OCI-LY1 (cell line): Measurements from ENCODE around the gene TGFB3.
A peak's percentile ranks its signal among the peaks of the same experiment; 100 is the strongest.

ENCODE experiments used
- H2AFZ ChIP-seq: fragments of 200-600 bp; sonication (generic), shearing (Covaris generic); 2 replicates; pipeline ENCODE4 v1.6.0; 2014; ENCODE audit warnings: antibody characterized with exemption, mild to moderate bottlenecking, low read length
- H3F3A ChIP-seq: fragments of 200-600 bp; sonication (generic), shearing (Covaris generic); 2 replicates; pipeline ENCODE4 v1.6.0; 2014; ENCODE audit warnings: mild to moderate bottlenecking, antibody characterized with exemption, low read length, moderate library complexity; ENCODE audit not compliant: insufficient read depth
- H3K27ac ChIP-seq: fragments of 200-600 bp; sonication (generic); 2 replicates; pipeline ENCODE4 v1.5.1; 2014; ENCODE audit warnings: low read length, mixed run types, mild to moderate bottlenecking, low read depth; ENCODE audit not compliant: poor library complexity, severe bottlenecking
- H3K27me3 ChIP-seq: fragments of 200-600 bp; sonication (generic); 2 replicates; pipeline ENCODE4 v1.6.0; 2014; ENCODE audit warnings: antibody characterized with exemption, mild to moderate bottlenecking, low read length, moderate library complexity; ENCODE audit not compliant: insufficient read depth
- H3K36me3 ChIP-seq: fragments of 200-600 bp; sonication (generic); 2 replicates; pipeline ENCODE4 v1.6.1; 2014; ENCODE audit warnings: mild to moderate bottlenecking, antibody characterized with exemption, low read length, moderate library complexity, mixed read lengths; ENCODE audit not compliant: insufficient read depth
- H3K4me1 ChIP-seq: fragments of 200-600 bp; sonication (generic); 2 replicates; pipeline ENCODE4 v1.5.1; 2014; ENCODE audit warnings: mild to moderate bottlenecking, low read length, moderate library complexity; ENCODE audit not compliant: insufficient read depth, severe bottlenecking
- H3K4me2 ChIP-seq: fragments of 200-600 bp; sonication (generic), shearing (Covaris generic); 2 replicates; pipeline ENCODE4 v1.6.1; 2014; ENCODE audit warnings: low read length
- H3K4me3 ChIP-seq: fragments of 200-600 bp; sonication (generic); 2 replicates; pipeline ENCODE4 v1.5.1; 2014; ENCODE audit warnings: low read length, low read depth, mild to moderate bottlenecking, mixed read lengths; ENCODE audit not compliant: poor library complexity, severe bottlenecking
- H3K79me2 ChIP-seq: fragments of 200-600 bp; shearing (Covaris generic); 2 replicates; pipeline ENCODE4 v1.6.1; 2016; ENCODE audit warnings: mixed run types, low read length, mixed read lengths; ENCODE audit not compliant: insufficient read depth
- H3K9ac ChIP-seq: fragments of 200-600 bp; sonication (generic), shearing (Covaris generic); 2 replicates; pipeline ENCODE4 v1.6.1; 2014; ENCODE audit warnings: mild to moderate bottlenecking, low read length, mixed read lengths
- H3K9me2 ChIP-seq: fragments of 200-600 bp; sonication (generic), shearing (Covaris generic); 2 replicates; pipeline ENCODE4 v1.6.1; 2014; ENCODE audit warnings: low read depth, mild to moderate bottlenecking, low read length, mixed read lengths
- H3K9me3 ChIP-seq: fragments of 200-600 bp; shearing (Covaris generic); 2 replicates; pipeline ENCODE4 v1.6.1; 2014; ENCODE audit warnings: low read length, mixed read lengths
- H4K20me1 ChIP-seq: fragments of 200-600 bp; sonication (generic), shearing (Covaris generic); 2 replicates; pipeline ENCODE4 v1.6.0; 2016; ENCODE audit warnings: mild to moderate bottlenecking, low read length; ENCODE audit not compliant: insufficient read depth
- CTCF ChIP-seq: fragments of 200-600 bp; sonication (generic), shearing (Covaris generic); IDR thresholded peaks from 2 replicates; pipeline ENCODE4 v1.5.1; 2017; ENCODE audit warnings: mild to moderate bottlenecking, antibody characterized with exemption, low read length, moderate library complexity, mixed read lengths
- EZH2 ChIP-seq: fragments of 200-600 bp; sonication (generic), shearing (Covaris generic); IDR thresholded peaks from 2 replicates; pipeline ENCODE4 v1.8.0; 2017; ENCODE audit warnings: borderline replicate concordance, mixed run types, mild to moderate bottlenecking, antibody characterized with exemption, low read length, moderate library complexity, mixed read lengths

TGFB3 gene

GRCh38 chr14:75979648-75980565 is 1.9 kb downstream of the TGFB3 start:
- Histone ChIP-seq H3K79me2 (no peaks in the 10 kb centered on the region), H3K36me3 (no peaks in the 10 kb centered on the region), H4K20me1 (no peaks in the 10 kb centered on the region), H3K4me3 (no peak overlapping the region), H3K9me2 (no peaks in the 10 kb centered on the region), H3K9ac (no peak overlapping the region), H3F3A (no peaks in the 10 kb centered on the region), H3K4me1 (peaks cover 46% of the 10 kb centered on the region), H2AFZ (no peak overlapping the region), H3K27me3 (no peaks in the 10 kb centered on the region), H3K4me2 (no peak overlapping the region), H3K9me3 (no peaks in the 10 kb centered on the region), H3K27ac (no peak overlapping the region)
- TF ChIP-seq EZH2 (no peak), CTCF (no peak)

GRCh38 chr14:75979071-75979571 is 2.7 kb downstream of the TGFB3 start:
- H3K9me2 ChIP-seq: no peaks in the 10 kb centered on the region
- H3F3A ChIP-seq: no peaks in the 10 kb centered on the region
- H3K27me3 ChIP-seq: no peaks in the 10 kb centered on the region
- H4K20me1 ChIP-seq: no peaks in the 10 kb centered on the region
- H3K4me2 ChIP-seq: peak overlapping the region; percentile 8; the same call in 1 of the 2 replicates
- no peak overlapping the region for H3K4me3 ChIP-seq
- H3K9ac ChIP-seq: no peak overlapping the region
- H3K27ac ChIP-seq: no peak overlapping the region
- H2AFZ ChIP-seq: no peak overlapping the region
- no peaks in the 10 kb centered on the region for H3K36me3 ChIP-seq
- no peaks in the 10 kb centered on the region for H3K79me2 ChIP-seq
- H3K4me1 ChIP-seq: peaks cover 46% of the 10 kb centered on the region
- H3K9me3 ChIP-seq: no peaks in the 10 kb centered on the region
- TF ChIP-seq EZH2 (no peak), CTCF (peak; percentile 78)

- Histone ChIP-seq H3K4me1 (peaks cover 46% of the 10 kb centered on the region), H2AFZ (no peak overlapping the region)
Measured at GRCh38 chr14:75978249-75978731, 3.5 kb downstream of the TGFB3 start.

More at GRCh38 chr14:75978249-75978731, 3.5 kb downstream of the TGFB3 start:
- Histone ChIP-seq H3F3A (no peaks in the 10 kb centered on the region), H3K4me3 (no peak overlapping the region), H4K20me1 (no peaks in the 10 kb centered on the region), H3K9me2 (no peaks in the 10 kb centered on the region), H3K79me2 (no peaks in the 10 kb centered on the region), H3K27me3 (no peaks in the 10 kb centered on the region), H3K36me3 (no peaks in the 10 kb centered on the region), H3K27ac (no peak overlapping the region), H3K9me3 (no peaks in the 10 kb centered on the region), H3K4me2 (peak overlapping the region; percentile 40), H3K9ac (no peak overlapping the region)
- TF ChIP-seq EZH2 (no peak), CTCF (no peak)
